Fibroblast of skin of left biceps (primary cell): Measurements from ENCODE around the gene SMPDL3B.

Source experiments
- DNase-seq, 2 experiments: peaks; one replicate each; pipeline ENCODE4 v3.0.0-alpha.2; 2013; ENCODE audit warnings: low read depth in 2 of 2

SMPDL3B gene

GRCh38 chr1:27934818-27935549 is at the start of gene SMPDL3B:
Gene SMPDL3B, plus strand, starts transcription at chr1:27935000. Its CDS starts 184 bp downstream, at chr1:27935184.
- no peak for DNase-seq

GRCh38 chr1:27885114-27885528 is 49.7 kb upstream of the SMPDL3B start:
- DNase-seq, result no peak

GRCh38 chr1:27885621-27886352 is 49.0 kb upstream of the SMPDL3B start:
- no peak for DNase-seq

GRCh38 chr1:27886353-27886679 is 48.5 kb upstream of the SMPDL3B start:
- no peak for DNase-seq

GRCh38 chr1:27886744-27887143 is 48.1 kb upstream of the SMPDL3B start:
- no peak for DNase-seq

- no peak for DNase-seq
Observed at GRCh38 chr1:27887215-27888021, 47.4 kb upstream of the SMPDL3B start.

- DNase-seq, result no peak
Observed at GRCh38 chr1:27889506-27889905, 45.3 kb upstream of the SMPDL3B start.

- no peak for DNase-seq
Observed at GRCh38 chr1:27891196-27891889, 43.5 kb upstream of the SMPDL3B start.

- DNase-seq, result no peak
Observed at GRCh38 chr1:27894521-27894920, 40.3 kb upstream of the SMPDL3B start.

- no peak for DNase-seq
Observed at GRCh38 chr1:27906759-27907158, 28.0 kb upstream of the SMPDL3B start.

GRCh38 chr1:27912429-27912828 is 22.4 kb upstream of the SMPDL3B start:
- no peak for DNase-seq

- DNase-seq, result no peak
Observed at GRCh38 chr1:27915082-27915575, 19.7 kb upstream of the SMPDL3B start.

- no peak for DNase-seq
Observed at GRCh38 chr1:27922272-27922671, 12.5 kb upstream of the SMPDL3B start.

- DNase-seq, result no peak
Observed at GRCh38 chr1:27928216-27928954, 6.4 kb upstream of the SMPDL3B start.

- no peak for DNase-seq
Observed at GRCh38 chr1:27931184-27931583, 3.6 kb upstream of the SMPDL3B start.

GRCh38 chr1:27931759-27932158 is 3.0 kb upstream of the SMPDL3B start:
- no peak for DNase-seq

- DNase-seq, result no peak
Observed at GRCh38 chr1:27935721-27936120, 921 bp downstream of the SMPDL3B start.

GRCh38 chr1:27936370-27936769 is 1.6 kb downstream of the SMPDL3B start:
- no peak for DNase-seq

GRCh38 chr1:27937524-27937836 is 2.7 kb downstream of the SMPDL3B start:
- no peak for DNase-seq

- DNase-seq, result no peak
Observed at GRCh38 chr1:27938488-27938887, 3.7 kb downstream of the SMPDL3B start.

GRCh38 chr1:27940297-27940696 is 5.5 kb downstream of the SMPDL3B start:
- DNase-seq, result no peak
